PC-3 (cell line): ENCODE measurements around the gene DLG2. TPM values are rescaled to one million over a fixed set of nuclear protein-coding genes. Genes with fewer than 3 reads are reported as not detected.
A peak's percentile ranks its signal among the peaks of the same experiment; 100 is the strongest.
"Not testable (repeated sequence)": the region's sequence is repeated elsewhere in the genome, so short reads cannot be mapped to it uniquely, and the experiment has no call there.

Source experiments
- ATAC-seq: fragments of 200-7000 bp; cut with Tn5 transposase; 2 replicates; pipeline ENCODE4 v1.9.1; 2020; ENCODE audit warnings: mild to moderate bottlenecking, moderate library complexity
- BruUV-seq: library from RNA; stranded (reverse); fragments of 400-500 nt; replicated peaks from 2 replicates; lab custom pipeline; 2021; lab: Mats Ljungman, UMichigan
- CTCF ChIA-PET: fragments of 300-600 bp; sonication (Branson Sonifier 250); formaldehyde crosslinking; loops from one replicate; lab custom pipeline; 2022; ENCODE audit warnings: antibody characterized with exemption; lab: Charles Lee
- POLR2A ChIA-PET: fragments of 300-600 bp; sonication (Branson Sonifier 250); formaldehyde crosslinking; loops from one replicate; lab custom pipeline; 2022; ENCODE audit warnings: antibody characterized with exemption; ENCODE audit not compliant: unreplicated experiment; lab: Charles Lee
- DNase-seq: peaks from one replicate; pipeline ENCODE4 v3.0.0-alpha.2; 2015
- H2AFZ ChIP-seq: fragments of 300-600 bp; sonication (generic); 2 replicates; pipeline ENCODE4 v1.6.0; 2016; ENCODE audit warnings: antibody characterized with exemption, low read length
- H3F3A ChIP-seq: fragments of 300-600 bp; sonication (generic); one replicate; pipeline ENCODE4 v1.6.0; 2017; ENCODE audit warnings: antibody characterized with exemption, low read length, control low read depth, mild to moderate bottlenecking; ENCODE audit not compliant: unreplicated experiment
- H3K27ac ChIP-seq: fragments of 300-600 bp; sonication (generic); 2 replicates; pipeline ENCODE4 v1.5.1; 2016; ENCODE audit warnings: mild to moderate bottlenecking, low read length
- H3K27me3 ChIP-seq: fragments of 300-600 bp; sonication (generic); 2 replicates; pipeline ENCODE4 v1.6.1; 2016; ENCODE audit warnings: low read length, mixed read lengths
- H3K36me3 ChIP-seq: fragments of 300-600 bp; sonication (generic); 2 replicates; pipeline ENCODE4 v1.6.1; 2016; ENCODE audit warnings: low read depth, mixed run types, low read length, mixed read lengths
- H3K4me1 ChIP-seq: fragments of 300-600 bp; sonication (generic); 2 replicates; pipeline ENCODE4 v1.5.1; 2016; ENCODE audit warnings: low read length; ENCODE audit not compliant: insufficient read depth
- H3K4me2 ChIP-seq: fragments of 300-600 bp; sonication (generic); 2 replicates; pipeline ENCODE4 v1.6.0; 2016; ENCODE audit warnings: low read length
- H3K4me3 ChIP-seq: fragments of 300-600 bp; sonication (generic); 2 replicates; pipeline ENCODE4 v1.5.1; 2016; ENCODE audit warnings: mild to moderate bottlenecking, low read length, mixed read lengths
- H3K79me2 ChIP-seq: fragments of 300-600 bp; sonication (generic); 2 replicates; pipeline ENCODE4 v1.6.1; 2017; ENCODE audit warnings: low read length, mixed read lengths
- H3K9ac ChIP-seq: fragments of 300-600 bp; sonication (generic); 2 replicates; pipeline ENCODE4 v1.6.0; 2016; ENCODE audit warnings: mild to moderate bottlenecking, low read length
- H3K9me2 ChIP-seq: fragments of 300-600 bp; sonication (generic); replicated peaks from 2 replicates; pipeline ENCODE4 v1.6.1; 2016; ENCODE audit warnings: mixed run types, low read length, mixed read lengths
- H3K9me3 ChIP-seq: fragments of 300-600 bp; sonication (generic); 2 replicates; pipeline ENCODE4 v1.6.1; 2016; ENCODE audit warnings: low read length, mixed read lengths
- H4K20me1 ChIP-seq: fragments of 300-600 bp; sonication (generic); 2 replicates; pipeline ENCODE4 v1.6.1; 2016; ENCODE audit warnings: low read length, mixed read lengths
- EZH2 ChIP-seq: fragments of 300-600 bp; sonication (generic); IDR thresholded peaks from one replicate; pipeline ENCODE4 v1.6.1; 2017; ENCODE audit warnings: antibody characterized with exemption, mild to moderate bottlenecking, low read length; ENCODE audit not compliant: unreplicated experiment
- EZH2phosphoT487 ChIP-seq: fragments of 300-600 bp; sonication (generic); IDR thresholded peaks from 2 replicates; pipeline ENCODE4 v1.6.1; 2018; ENCODE audit warnings: mild to moderate bottlenecking, antibody characterized with exemption, low read length, borderline replicate concordance
- intact Hi-C: fragments of 100-400 bp; cut with micrococcal nuclease; formaldehyde crosslinking; loops from 2 replicates; pipeline ENCODE4 v1.9.0; 2023
- total RNA-seq: library from RNA; depleted of rRNA; stranded (reverse); fragments of >200 nt; gene quantifications from 2 replicates; pipeline ENCODE4 v1.2.3, GENCODE V29; 2014
- TF ChIP-seq, protein P1 (sequence below): fragments of 300-600 bp; sonication (generic); conservative IDR thresholded peaks from 2 replicates; pipeline ENCODE4 v1.5.1; 2017; ENCODE audit warnings: antibody characterized with exemption, low read depth, mild to moderate bottlenecking, low read length

DLG2 gene
- total RNA-seq, 1 experiment from 2014 or later = 0.58 TPM

DNA sequence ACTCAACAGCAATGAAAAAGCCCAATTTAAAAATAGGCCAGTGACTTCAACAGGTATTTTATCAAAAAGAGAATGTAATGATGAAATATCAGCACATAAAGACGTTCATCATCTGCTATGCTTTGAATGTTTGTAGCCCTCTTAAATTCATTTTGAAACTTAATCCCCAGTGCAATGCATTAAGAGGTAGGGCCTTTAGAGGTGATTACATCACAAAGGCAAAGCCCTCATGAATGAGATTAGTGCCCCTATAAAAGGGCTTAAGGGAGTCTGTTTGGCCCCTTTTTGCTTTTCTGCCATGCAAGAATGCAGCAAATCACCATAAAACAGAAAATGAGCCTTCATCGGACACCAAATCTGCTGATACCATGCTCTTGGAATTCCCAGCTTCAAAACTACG lies 637.0 kb downstream of the DLG2 start:
- POLR2A ChIA-PET = no interaction called here
- intact Hi-C loops = no loop called here
- H3K27ac ChIP-seq = no peak overlapping the region
- ATAC-seq = no peak
- no TSS peak for BruUV-seq
- H3K4me1 ChIP-seq = 0 out of 2 replicates have a peak, but pooled peaks cover 3% of the 10 kb centered on the region
- no peak overlapping the region for H3K4me3 ChIP-seq
- H3K9me2 ChIP-seq = no peaks in the 10 kb centered on the region
- H3K4me2 ChIP-seq = no peak overlapping the region
- H3K36me3 ChIP-seq = no peaks in the 10 kb centered on the region
- H2AFZ ChIP-seq = no peak overlapping the region
- no peaks in the 10 kb centered on the region for H3K79me2 ChIP-seq
- CTCF ChIA-PET = no interaction called here
- H3K9me3 ChIP-seq = no peaks in the 10 kb centered on the region
- no peaks in the 10 kb centered on the region for H3F3A ChIP-seq
- no peak for DNase-seq
- no peak overlapping the region for H3K9ac ChIP-seq
- H3K27me3 ChIP-seq = no peaks in the 10 kb centered on the region
- TF ChIP-seq EZH2phosphoT487 (no peak), EZH2 (no peak)
- TF ChIP-seq, protein P1, sequence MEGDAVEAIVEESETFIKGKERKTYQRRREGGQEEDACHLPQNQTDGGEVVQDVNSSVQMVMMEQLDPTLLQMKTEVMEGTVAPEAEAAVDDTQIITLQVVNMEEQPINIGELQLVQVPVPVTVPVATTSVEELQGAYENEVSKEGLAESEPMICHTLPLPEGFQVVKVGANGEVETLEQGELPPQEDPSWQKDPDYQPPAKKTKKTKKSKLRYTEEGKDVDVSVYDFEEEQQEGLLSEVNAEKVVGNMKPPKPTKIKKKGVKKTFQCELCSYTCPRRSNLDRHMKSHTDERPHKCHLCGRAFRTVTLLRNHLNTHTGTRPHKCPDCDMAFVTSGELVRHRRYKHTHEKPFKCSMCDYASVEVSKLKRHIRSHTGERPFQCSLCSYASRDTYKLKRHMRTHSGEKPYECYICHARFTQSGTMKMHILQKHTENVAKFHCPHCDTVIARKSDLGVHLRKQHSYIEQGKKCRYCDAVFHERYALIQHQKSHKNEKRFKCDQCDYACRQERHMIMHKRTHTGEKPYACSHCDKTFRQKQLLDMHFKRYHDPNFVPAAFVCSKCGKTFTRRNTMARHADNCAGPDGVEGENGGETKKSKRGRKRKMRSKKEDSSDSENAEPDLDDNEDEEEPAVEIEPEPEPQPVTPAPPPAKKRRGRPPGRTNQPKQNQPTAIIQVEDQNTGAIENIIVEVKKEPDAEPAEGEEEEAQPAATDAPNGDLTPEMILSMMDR = no peak
- H4K20me1 ChIP-seq = no peaks in the 10 kb centered on the region

DNA sequence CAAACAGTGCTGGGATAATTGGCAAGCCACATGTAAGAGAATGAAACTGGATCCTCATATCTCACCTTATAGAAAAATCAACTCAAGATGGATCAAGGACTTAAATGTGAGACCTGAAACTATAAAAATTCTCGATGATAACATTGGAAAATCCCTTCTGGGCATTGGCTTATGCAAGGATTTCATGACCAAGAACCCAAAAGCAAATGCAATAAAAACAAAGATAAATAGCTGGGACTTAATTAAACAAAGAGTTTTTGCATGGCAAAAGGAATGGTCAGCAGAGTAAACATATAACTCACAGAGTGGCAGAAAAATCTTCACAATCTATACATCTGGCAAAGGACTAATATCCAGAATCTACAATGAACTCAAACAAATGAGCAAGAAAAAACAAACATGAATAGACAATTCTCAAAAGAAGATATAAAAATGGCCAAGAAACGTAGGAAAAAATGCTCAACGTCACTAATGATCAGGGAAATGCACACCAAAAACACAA lies 639.4 kb downstream of the DLG2 start:
- H3K4me2 ChIP-seq, H3K36me3 ChIP-seq, BruUV-seq, H3K79me2 ChIP-seq, H3K9ac ChIP-seq, H4K20me1 ChIP-seq, H3K27me3 ChIP-seq, H3K9me2 ChIP-seq, H3K4me3 ChIP-seq, H3K9me3 ChIP-seq, H3K4me1 ChIP-seq, H2AFZ ChIP-seq, H3F3A ChIP-seq: not testable (repeated sequence)
- ChIA-PET POLR2A (interaction anchor here (0.6 kb wide), 2 partner anchors 108 to 139 kb away, joined by 3 to 4 read pairs; no protein-coding TSS in a partner anchor), CTCF (interaction anchor here (0.6 kb wide), 1 partner anchor 201 kb away, joined by 5 read pairs; no protein-coding TSS in a partner anchor)
- peak overlapping the region; percentile 57 for H3K27ac ChIP-seq
- ATAC-seq (peak; percentile 92), DNase-seq (peak; percentile 82)
- intact Hi-C loops = loop anchor here (1.0 to 2.0 kb wide), 5 partner anchors 43 to 187 kb away; no protein-coding TSS in a partner anchor

DNA sequence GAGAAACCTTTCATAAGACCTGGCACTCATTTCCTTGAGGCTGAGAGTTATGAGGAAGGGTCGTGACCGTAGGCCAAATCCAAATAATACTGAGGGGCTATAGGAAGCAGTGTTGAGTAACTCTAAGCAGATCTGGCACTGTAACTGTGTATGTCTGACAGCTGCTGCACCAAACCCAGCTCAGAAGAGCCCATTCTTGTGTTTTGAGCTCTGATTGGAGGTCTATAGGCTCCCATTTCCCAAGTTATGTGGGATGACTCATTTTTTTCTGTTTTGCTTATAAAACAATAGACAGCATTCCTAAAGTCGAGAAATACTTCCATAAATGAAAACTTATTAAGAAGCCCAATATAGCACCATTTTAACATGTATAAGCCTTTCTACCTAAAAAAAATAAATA lies 645.8 kb downstream of the DLG2 start:
- Histone ChIP-seq H3K4me1 (no peaks in the 10 kb centered on the region), H3K4me2 (no peak overlapping the region), H3K79me2 (no peaks in the 10 kb centered on the region), H3K36me3 (no peaks in the 10 kb centered on the region), H3F3A (no peaks in the 10 kb centered on the region), H2AFZ (no peak overlapping the region), H3K9me3 (no peaks in the 10 kb centered on the region), H3K9ac (no peak overlapping the region), H3K4me3 (no peak overlapping the region), H3K27me3 (0 out of 2 replicates have a peak, but pooled peaks cover 3% of the 10 kb centered on the region), H3K27ac (no peak overlapping the region), H3K9me2 (no peaks in the 10 kb centered on the region; the same call in 1 of the 2 replicates), H4K20me1 (no peaks in the 10 kb centered on the region)
- TF ChIP-seq EZH2 = no peak
- TF ChIP-seq, protein P1 = no peak
- TF ChIP-seq EZH2phosphoT487 = no peak
- DNase-seq (peak; percentile 22), ATAC-seq (peak; percentile 29; the same call in 1 of the 2 replicates)
- POLR2A ChIA-PET = no interaction called here
- CTCF ChIA-PET = no interaction called here
- intact Hi-C loops = no loop called here
- BruUV-seq = no TSS peak
